HEK293T (cell line): ENCODE measurements around the gene RTTN.

Source experiments
- ARNT ChIP-seq: fragments of 450-650 bp; IDR thresholded peaks from 2 replicates; pipeline ENCODE4 v1.6.1; 2017; ENCODE audit warnings: mild to moderate bottlenecking
- ELF4 ChIP-seq: fragments of 450-650 bp; IDR thresholded peaks from 2 replicates; pipeline ENCODE4 v1.6.1; 2017; ENCODE audit warnings: antibody characterized with exemption
- LEF1 ChIP-seq: fragments of 450-650 bp; IDR thresholded peaks from 2 replicates; pipeline ENCODE4 v1.6.1; 2017; ENCODE audit warnings: mild to moderate bottlenecking, borderline replicate concordance
- SP1 ChIP-seq: fragments of 450-650 bp; IDR thresholded peaks from 2 replicates; pipeline ENCODE4 v1.6.1; 2017

DNA sequence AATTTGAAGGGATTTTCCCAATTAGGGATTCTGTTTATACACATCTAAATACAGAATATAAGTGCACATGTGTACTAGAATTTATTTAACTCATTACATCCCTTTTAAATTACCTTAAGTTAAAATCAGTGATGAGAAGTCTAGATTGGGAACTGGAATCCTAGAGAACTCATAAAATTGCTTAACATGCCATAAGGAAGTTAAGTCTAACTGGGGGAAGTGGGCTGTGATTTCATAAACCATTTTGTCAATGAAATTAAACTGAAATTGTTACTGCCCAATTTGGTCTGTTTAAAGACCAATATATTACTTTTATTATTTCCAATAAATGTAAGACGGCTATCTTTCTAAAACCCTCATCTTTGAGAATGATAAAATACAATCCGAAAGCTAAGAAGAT, 185.5 kb downstream of the RTTN start:
- TF ChIP-seq SP1 (no peak), ELF4 (no peak), ARNT (no peak), LEF1 (no peak)
